HG02623 (cell line): ENCODE measurements around the gene MEOX1.

Experiments used
- ATAC-seq: cut with Tn5 transposase; IDR thresholded peaks from one replicate; pipeline ENCODE4 v1.9.1; 2021; ENCODE audit warnings: moderate library complexity; ENCODE audit not compliant: unreplicated experiment

The MEOX1 gene

DNA sequence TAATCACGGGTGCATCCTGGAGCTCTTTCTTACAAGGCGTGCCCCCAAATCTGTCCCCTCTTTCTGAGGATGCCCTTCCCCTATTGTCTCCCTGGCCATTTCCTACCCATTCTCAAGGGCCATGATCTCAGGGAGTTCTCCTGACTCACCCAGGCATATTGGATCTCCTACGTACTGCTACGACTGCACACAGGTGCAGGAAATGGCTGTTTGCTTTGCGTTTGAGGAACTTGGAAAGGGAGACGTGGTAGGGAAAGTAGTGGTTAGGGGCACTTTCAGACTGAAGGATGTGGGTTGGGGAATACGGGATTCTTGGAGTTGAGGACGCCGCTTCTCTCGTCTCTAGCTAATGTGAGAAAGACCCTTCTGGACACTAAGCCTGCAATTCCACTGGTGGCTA, 18.7 kb upstream of the MEOX1 start:
- no peak for ATAC-seq

DNA sequence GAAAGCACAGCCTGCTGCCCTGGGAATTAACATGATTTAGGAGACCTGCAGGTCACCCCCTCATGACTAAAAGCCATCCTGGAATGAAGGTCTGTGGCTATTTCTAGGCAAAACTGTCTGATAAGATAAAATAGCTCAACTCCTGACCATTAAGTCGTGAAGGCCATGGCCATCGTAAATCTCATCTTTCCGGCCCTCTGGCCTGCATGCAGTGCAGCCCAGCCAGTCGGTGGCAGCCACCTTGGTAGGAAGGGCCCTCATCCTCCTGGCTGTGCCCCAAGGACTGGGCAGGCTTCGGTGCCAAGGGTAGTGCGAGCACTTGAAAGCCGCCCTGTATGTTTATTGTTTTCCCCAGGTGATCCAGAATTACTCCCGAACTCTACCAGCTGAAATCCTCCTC, 18.2 kb upstream of the MEOX1 start:
- no peak for ATAC-seq

DNA sequence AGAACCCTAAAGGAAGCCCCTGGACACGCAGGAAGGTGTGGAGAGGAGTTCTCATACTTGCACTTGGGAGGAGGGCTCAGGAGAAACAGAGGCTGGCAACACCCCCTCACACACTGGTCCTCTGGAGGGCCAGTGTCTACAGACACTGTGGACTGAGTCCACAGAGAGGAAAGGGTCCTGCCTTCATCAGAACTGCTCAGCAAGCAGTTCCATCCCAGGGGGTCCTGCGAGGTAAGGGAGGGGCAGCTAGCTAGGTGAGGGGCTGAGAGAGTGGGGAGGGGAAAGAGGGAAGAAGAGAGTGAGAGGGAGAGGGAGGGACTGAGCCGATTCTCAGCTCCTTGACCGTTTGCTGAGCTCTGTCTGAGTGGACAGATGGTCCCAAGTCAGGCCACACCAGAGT, 17.7 kb upstream of the MEOX1 start:
- no peak for ATAC-seq

DNA sequence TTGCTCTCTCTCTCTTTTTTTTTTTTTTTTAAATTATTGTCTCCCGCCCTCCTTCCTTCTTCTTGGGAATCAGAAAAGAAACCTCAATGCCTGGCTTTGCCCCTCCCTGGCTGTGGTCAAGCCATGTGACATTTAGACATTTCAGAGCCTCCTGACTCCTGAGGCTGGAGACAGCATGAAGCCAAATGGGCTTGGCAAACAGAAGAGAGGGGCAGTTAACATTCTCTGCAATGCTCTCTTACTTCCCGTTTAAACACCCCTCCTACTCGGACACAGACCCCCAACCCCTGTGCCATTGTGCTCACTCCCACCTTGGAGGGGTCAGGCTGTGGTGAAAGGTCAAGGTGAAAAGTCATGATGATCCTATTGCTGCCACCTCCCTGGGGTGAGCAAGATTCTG, 14.7 kb upstream of the MEOX1 start:
- no peak for ATAC-seq

DNA sequence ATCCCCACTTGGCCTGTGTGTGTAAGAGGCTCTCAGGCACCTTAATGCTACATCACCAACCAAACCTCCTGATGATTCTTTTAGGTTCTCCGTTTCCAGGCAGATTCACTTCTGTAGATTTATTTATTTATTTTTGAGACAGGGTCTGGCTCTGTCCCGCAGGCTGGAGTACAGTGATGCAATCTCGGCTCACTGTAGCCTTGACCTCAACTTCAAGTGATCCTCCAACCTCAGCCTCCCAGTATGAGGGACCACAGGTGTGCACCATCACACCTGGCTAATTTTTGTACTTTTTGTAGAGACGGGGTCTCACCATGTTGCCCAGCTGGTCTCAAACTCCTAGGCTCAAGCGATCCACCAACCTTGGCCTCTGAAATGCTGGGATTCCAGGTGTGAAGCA, 12.7 kb upstream of the MEOX1 start:
- ATAC-seq, result no peak

DNA sequence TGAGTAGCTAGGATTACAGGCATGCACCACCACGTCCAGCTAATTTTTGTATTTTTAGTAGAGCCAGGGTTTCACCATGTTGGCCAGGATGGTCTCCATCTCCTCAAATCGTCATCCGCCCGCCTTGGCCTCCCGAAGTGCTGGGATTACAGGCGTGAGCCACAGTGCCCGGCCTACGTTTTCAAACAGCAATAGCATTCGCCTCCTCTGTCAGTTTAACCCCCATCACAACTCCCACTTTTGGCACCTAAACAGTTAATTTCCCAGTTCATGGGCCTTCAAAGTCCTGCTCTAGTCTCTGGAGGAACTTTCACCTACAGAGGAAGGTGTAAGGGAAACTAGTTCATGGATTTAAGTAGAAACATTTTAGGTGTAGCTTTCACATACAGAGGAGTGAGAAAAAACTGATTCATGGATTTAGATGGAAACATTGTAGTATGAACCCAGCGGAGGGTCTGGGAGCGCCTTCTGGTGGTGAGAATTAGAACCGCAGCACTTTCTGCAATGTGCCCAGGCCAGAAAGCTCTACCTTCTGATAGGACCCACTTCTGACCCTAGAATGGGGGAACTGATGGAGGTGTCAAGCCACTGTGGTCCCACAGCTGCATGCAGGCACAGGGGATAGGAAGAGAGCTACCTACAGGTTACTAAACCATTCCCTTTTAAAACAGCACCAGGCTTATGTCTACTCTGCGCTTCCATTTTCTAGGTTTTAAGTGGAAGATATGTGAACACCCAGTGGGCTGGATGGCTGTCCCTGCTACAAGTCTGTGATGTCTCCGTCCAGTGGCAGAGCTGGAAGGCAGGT, 12.0 kb upstream of the MEOX1 start:
- no peak for ATAC-seq

DNA sequence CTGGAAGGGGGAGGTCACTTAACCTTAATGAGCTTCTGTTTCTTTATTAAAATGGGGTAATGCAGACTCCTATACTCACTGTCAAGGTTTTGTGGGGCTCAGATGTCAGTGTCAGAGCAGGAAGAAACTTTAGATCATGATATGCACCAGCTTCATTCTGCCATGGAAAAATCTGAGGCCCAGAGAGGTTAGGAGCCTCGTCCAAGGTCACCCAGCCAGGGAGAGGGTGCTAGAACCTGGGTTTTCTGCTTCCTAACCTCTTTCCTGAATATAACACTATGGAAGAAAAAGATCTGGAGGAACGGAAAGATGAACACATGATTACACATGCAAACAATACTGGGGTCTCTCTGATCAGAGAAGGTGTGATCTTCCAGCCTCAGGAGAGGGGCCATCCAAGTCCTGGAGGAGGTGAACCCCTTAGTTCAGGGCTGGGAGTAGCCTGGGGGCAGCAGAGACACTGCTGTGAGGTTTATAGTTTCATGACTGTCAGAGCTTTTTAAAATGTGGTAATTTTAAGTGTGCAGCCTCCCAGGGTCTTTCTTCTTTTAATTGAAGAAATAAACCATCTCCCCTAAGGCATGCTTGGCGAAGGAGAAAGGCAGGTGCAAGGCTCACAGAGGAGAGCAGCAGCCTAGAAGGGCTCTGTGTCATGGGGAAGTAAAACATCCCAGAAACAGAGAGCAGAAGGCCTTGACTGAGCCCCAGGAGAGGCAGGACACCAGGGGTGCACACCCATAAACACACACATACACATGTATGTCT, 10.2 kb upstream of the MEOX1 start:
- no peak for ATAC-seq

DNA sequence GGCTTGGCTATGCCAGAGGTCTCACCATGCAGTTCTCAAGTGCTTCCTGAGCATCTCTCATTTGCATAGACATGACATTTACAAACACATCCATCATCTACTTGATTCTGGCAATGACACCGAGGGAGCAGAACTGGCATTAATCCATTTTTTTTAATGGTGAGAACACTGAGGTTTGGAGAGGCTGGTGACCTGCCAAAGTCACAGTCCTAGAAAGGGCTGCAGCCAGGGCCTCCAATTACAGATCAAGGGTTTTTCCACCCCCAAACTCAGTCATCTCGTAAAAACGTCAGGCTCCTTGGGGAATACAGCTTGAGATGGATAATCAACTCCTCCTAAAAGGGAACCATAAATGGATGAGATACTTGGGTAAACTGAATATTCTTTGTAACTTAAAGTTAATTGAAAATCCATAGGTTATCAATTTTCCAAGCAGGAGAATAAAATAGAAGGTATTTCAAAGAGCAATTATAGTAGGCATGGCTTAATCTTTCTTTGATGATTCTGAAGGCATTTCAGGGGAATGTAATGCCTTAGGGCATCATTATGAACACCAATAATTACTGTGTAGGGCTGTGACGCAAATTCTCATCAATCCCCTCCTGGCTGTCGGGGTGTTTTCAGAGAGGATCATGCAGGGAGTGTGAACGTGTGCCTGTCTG, 9.4 kb upstream of the MEOX1 start:
- no peak for ATAC-seq

DNA sequence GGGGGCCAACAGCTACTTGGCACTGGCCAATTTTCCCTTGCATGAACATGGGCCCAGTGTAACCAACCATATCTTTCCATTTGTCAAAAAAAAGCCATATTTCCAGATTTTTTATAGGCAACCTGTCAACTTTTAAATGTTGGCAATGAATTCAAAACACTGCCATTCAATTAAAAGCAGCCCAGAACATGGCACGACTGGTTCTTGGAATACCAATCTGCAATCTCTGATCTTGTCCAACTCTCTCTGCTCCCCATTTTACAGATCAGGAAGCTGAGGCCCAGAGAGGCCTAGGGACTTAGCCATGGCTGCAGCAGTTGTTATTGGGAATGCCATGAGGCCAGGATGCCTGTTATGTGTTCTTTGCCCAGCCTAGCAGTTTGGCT, 8.9 kb upstream of the MEOX1 start:
- ATAC-seq, result no peak

DNA sequence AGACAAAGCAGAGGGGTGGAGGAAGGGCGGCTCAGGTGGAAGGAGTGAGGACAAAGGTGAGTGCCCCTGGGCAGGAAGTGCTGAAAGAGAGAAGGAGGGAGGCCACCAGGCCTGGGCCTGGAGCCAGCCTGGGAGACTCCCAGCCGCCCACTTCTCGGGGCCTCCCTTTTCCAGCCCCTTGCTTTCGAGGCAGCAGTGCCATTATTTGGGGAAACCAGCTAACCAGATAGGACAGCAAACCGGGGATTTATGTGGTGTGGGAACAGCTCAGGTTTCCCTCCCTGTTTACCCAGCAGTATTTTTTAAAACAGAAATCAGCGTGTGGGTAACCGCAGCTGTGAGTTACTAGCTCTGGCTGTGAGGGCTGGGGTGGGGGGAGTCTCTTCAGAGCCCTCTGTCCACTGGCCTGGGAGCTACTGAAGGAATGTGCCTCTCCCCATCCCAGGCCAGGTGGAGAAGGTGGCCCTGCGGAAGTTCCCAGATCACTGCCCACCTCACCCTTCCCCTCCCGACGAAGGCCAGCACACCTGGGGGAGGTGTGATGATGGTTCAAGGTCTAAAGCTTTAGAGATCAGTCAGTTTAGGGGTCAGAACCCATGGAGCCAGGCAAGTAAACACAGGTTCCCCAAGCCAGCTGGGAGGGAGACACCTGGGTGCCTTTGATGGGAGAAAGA, 8.4 kb upstream of the MEOX1 start:
- ATAC-seq, result no peak

DNA sequence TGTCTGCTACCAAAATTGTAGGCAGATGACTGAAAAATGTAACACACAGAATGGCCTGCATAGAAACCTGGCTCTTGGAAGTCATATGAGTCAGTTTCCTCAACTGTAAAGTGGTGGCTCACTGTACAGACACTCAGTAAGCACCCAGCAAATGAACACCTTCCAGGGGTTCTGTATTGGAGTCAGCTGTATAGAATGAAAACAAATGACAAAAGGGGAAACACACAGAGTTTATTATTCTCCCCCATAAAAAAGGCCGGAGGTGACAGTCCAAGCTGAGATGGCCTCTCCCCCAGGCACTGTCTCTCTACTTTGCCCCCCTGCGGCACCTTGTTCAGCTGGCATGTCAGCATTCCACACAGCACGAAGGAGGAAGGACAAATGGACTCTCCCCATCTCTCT, 6.2 kb upstream of the MEOX1 start:
- no peak for ATAC-seq

DNA sequence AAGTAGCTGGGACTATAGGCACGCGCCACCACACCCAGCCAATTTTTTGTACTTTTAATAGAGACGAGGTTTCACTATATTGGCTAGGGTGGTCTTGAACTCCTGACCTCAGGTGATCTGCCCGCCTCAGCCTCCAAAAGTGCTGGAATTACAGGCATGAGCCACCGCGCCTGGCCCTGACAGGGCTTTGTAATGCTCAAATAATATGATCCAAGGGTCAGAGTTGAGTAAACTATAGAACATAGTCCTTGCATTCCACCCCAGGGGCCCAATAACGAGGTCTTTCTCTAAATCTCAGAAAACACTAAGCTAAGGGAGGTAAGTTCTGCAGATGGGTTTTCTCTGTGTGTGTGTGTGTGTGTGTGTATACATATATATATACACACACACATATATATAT, 5.8 kb upstream of the MEOX1 start:
- ATAC-seq, result no peak

DNA sequence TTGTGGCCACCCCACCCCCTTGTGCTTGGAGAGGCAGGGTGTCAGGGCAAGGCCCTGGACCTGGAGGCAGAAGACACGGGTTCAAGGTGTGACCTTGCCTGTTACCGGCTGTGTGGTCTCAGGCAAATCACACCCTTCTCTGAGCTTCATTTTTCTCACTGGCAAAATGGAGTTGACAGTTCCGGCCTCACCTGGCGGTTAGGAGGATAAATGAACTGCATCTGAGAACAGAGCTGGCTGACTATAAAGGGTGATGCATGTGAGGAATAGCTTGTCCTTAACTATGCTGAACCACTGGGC, 4.2 kb upstream of the MEOX1 start:
- no peak for ATAC-seq

DNA sequence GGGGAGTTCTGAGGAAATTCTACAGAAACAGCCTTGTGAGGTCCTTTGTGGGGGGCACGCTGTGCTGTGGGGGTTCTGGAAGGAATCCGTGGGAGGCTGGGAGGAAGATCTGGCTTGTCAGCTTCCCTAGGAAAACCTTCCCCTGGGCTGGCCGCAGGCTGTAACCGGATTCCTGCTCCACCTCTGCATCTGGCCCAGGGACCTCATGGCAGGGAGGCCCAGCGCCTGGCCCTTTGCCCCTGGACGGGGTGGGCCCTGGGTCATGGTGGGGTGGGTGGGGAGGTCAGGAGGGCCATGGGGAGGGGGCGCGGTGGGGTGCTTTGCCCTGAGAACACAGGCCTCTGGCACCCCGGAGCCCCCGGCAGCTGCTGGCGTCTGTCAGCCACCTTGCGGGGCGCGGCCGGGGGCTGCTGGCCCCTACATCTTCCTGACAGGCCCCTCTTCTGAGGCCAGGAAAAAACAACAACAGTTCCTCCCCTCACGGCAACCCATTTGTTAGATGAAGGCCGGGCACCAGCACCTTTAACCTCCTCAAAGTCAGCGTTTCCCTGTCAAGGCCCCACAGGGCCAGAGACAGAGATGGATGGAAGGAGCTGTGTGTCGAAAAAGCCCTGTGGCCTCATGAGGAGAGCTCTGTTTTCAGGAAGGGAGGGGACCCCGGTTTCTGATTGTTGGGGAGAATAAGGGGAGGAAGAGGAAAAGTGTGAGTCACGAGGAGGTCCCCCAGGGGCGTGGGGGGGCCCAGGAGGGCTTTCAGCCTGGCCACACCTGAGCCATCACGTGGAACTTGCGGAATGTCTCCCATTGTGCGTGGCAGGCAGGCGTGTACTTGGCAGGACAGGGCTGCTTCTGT, 3.6 kb upstream of the MEOX1 start:
- ATAC-seq, result no peak

DNA sequence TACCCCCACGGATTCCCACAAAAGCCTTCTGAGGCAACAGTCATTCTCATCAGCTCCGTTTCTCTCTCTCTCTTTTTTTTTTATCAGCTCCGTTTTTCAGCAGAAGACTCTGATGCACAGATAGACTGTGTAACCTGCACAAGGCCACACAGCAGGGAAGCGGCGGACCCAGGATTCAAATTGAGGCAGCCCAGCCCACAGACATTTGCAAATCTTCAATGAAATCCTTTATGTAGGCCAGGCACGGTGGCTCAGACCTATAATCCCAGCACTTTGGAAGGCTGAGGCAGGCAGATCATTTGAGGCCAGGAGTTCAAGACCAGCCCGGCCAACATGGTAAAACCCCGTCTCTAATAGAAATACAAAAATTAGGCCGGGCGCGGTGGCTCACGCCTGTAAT, 2.4 kb upstream of the MEOX1 start:
- ATAC-seq, result no peak

DNA sequence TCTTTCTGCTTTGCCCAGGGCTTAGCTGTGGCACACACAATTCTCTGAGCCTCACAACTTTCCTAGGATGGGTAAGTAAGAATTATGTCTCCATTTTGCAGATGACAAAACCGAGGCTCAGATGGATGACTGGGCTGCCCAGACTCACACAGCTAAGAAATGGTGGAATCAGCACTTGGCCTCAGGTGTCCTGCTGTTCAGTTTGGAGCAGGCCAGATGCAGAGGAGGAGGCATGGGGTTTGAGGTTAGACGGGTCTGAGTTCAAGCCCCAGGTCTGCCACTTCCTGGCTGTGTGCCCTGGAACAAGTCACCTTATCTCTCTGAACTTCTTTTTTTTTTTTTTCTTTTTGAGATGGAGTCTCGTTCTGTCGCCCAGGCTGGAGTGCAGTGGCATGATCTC, 1.7 kb upstream of the MEOX1 start:
- ATAC-seq, result no peak

DNA sequence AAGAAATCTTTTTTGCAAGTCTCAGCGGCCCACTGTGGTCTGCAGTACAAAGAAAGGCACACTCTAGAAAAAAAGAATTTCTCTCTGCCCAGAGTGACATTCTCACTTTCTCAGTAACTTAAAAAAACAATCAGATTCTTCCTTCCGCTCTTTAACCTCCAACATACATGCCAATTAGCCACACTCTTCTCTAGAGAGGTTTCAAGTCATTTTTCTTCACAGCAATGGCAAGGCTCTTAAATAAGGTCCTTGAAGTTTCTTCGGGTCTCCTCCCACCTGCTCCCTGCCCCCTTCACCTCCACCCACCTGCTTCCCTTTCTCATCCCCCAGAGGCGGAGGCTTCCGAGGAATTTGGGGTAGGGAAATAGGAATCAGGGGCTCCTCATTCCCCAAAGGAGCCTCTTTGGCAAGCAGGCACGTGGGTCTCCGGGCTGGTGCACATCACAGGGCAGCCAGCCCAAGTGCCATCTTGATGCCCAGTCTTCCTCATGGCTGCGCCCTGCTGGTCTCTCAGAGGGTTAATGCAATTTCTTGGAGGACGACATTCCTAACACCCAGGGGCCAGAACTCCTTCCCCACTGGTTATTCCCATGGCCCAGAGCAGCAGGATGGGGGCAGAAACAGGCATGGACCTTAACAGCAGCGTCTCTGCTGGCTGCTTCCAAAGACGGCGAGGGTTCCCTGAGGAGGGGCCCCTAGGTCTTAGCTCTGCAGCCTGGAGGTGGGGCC, 855 bp upstream of the MEOX1 start:
- no peak for ATAC-seq

DNA sequence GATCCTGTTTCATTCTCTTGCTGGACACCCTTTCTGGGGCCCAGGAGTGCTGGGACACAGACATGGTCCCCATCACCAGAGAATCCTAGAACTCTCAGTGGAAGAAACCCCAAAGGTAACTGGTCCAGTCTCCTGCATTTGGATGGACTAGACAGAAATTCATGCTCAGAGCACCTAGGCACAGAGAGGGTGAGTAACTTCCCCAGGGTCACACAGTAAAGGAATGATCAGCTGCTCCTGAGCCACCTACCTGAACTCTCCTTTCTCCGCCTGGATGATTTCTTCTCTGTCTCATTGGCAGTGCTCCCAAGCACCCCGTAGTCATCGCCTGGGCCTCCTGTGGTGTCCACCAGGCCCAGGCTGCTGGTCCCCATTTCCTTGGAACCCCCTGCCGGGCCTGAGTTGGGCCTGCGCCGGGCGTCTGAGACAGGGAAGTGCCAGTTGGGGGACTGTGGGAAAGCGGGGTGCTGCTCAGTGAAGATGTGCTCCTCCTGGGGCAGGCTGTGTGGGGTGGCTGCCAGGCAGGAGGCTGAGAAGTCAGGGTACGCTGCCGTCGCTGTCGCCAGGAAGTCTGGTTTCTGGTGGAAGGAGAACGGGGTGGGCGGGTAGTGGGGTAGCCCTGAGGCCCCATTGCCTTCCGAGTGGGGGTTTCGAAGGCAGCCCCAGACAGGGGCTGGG, 767 bp downstream of the MEOX1 start:
- no peak for ATAC-seq

DNA sequence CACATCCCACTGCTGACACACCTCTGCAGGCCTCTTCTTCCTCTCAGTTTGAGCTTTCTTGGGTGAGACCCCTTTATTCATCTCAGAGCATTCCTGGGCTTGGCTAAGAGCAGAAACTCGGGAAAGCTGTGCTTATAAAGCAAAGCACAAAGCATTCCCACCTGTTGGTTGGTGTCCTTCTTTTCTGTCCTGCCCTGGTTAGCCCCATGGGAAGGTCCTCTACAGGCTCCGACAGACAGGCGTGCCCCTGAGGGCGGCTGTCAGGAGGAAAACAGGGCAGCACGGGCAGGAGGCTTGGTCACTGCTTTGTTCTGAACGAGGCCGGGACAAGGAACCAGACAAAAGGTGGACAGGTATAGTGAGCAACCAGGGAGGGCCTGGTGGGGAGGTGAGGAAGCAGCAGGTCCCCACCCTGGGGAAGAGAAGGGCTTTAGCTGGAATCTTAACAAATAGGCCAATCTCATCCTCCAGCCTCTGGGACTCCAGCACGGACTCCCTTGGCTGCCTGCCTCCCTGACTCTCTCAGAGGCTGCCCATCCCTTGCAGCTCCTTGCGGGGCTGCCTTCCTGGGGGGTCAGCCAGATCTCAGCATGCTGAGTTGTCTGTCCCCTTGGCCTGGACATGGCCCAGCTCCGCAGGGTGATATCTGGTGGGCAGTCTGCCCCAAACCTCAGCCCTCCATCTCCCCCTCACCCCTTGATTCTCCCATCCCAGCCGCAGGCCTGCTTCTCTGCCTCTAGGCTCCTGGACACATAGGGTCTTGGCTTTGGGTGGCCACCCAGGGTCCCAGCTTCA, 1.7 kb downstream of the MEOX1 start:
- no peak for ATAC-seq
